ENCODE measurements around the gene C19orf38. TPM values are rescaled to one million over a fixed set of nuclear protein-coding genes. Genes with fewer than 3 reads are reported as not detected.

C19orf38 gene
- total RNA-seq, 1 donor, result under 0.01 TPM

DNA sequence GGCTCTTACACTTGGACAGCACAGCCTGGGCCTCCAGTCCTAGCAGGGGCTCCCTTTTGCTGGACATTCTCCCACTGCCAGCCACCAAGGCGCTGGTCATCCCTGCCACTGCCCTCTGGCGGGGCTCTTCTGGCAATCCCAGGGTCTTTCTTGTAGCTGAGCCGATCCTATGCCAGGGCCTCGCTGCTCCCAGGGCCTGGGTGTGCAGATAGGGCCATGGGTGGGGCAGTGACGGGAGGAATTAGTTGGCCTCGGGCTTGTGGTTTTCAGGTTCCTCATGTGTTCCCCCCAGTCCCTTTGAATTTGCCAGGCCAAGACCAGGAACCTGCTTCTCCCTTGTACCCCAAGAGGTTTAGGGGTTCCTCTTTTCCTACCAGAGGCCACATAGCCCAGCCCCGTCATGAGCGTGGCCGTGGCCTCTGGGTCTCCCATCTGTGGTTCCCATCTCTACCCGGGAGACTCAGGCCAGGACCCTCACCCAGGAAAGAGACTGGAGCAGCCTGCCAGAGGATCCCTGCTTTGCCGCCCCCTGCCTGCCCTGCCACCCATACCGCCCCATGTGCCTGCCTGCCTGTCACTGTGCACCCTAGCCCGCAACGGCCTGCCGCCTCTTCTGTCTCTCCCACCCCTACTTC, 38.4 kb upstream of the C19orf38 start:
- no peak for DNase-seq (ENCODE audit: insufficient read length, low spot score, missing footprints)
- no peak overlapping the region for H3K4me2 ChIP-seq (ENCODE audit: insufficient read depth, low read length)
- peaks cover 18% of the 10 kb centered on the region for H3K4me1 ChIP-seq (ENCODE audit: insufficient read depth, low read length)
- no peak overlapping the region for H3K4me3 ChIP-seq (ENCODE audit: insufficient read depth, low read length)
- no peak overlapping the region for H2AFZ ChIP-seq (ENCODE audit: low read length)
- peaks cover 3% of the 10 kb centered on the region for H4K20me1 ChIP-seq (ENCODE audit: insufficient read depth, low read length)
- H3K27me3 ChIP-seq (ENCODE audit: insufficient read depth, low read length), result no peaks in the 10 kb centered on the region
- H3K9me3 ChIP-seq (ENCODE audit: low read depth, low read length), result no peaks in the 10 kb centered on the region
- H3K79me2 ChIP-seq (ENCODE audit: insufficient read depth, low read length), result peaks cover 12% of the 10 kb centered on the region
- no peak overlapping the region for H3K27ac ChIP-seq (ENCODE audit: low read depth, low read length)
- TF ChIP-seq, protein P1, sequence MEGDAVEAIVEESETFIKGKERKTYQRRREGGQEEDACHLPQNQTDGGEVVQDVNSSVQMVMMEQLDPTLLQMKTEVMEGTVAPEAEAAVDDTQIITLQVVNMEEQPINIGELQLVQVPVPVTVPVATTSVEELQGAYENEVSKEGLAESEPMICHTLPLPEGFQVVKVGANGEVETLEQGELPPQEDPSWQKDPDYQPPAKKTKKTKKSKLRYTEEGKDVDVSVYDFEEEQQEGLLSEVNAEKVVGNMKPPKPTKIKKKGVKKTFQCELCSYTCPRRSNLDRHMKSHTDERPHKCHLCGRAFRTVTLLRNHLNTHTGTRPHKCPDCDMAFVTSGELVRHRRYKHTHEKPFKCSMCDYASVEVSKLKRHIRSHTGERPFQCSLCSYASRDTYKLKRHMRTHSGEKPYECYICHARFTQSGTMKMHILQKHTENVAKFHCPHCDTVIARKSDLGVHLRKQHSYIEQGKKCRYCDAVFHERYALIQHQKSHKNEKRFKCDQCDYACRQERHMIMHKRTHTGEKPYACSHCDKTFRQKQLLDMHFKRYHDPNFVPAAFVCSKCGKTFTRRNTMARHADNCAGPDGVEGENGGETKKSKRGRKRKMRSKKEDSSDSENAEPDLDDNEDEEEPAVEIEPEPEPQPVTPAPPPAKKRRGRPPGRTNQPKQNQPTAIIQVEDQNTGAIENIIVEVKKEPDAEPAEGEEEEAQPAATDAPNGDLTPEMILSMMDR (IDR thresholded peaks at IDR 0.05; ENCODE audit: extremely low read depth, low read depth, low read length), result no peak
- peaks cover 58% of the 10 kb centered on the region for H3K36me3 ChIP-seq (ENCODE audit: insufficient read depth, low read length)

DNA sequence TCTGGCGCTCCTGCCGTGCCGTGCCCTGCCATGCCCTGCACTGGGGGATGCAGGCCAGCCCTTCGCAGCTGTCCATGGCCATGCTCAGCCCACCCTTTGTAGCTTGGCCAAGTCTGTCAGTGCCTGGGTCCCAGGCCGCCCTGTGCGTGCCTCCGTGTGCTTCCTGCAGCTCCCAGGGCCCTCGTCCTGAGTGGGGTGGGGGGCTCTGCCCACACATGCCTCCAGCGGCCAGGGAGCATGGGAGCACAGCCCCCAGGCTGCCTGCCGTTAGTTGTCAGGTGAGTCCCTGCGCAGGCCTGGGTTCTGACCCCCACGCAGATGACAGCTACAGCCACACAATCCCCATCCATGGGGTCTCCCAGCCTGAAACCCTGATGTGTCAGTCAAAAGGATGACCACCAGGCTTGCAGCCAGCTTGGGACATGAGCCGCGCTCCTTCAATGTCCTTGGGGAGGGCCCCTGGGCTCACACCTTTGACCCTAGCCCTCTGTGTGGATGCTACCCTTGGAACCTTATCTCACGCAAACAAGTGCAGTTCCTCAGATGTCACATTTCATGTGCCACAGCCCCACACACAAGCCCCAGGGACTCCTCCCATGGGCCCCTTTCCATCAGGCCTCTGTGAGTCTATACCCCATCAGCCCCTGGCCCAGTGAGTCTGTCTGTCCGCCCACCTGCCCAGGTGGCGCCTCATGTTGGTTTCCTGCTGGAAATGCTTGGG, 36.7 kb upstream of the C19orf38 start:
- Histone ChIP-seq H3K27me3 (ENCODE audit: insufficient read depth, low read length) (no peaks in the 10 kb centered on the region), H3K36me3 (ENCODE audit: insufficient read depth, low read length) (peaks cover 57% of the 10 kb centered on the region), H3K27ac (ENCODE audit: low read depth, low read length) (peak overlapping the region; percentile 53), H2AFZ (ENCODE audit: low read length) (no peak overlapping the region), H3K79me2 (ENCODE audit: insufficient read depth, low read length) (peaks cover 30% of the 10 kb centered on the region), H3K4me1 (ENCODE audit: insufficient read depth, low read length) (peaks cover 36% of the 10 kb centered on the region), H4K20me1 (ENCODE audit: insufficient read depth, low read length) (peaks cover 12% of the 10 kb centered on the region), H3K9me3 (ENCODE audit: low read depth, low read length) (no peaks in the 10 kb centered on the region), H3K4me3 (ENCODE audit: insufficient read depth, low read length) (no peak overlapping the region), H3K4me2 (ENCODE audit: insufficient read depth, low read length) (no peak overlapping the region)
- peak; percentile 59 for DNase-seq (ENCODE audit: insufficient read length, low spot score, missing footprints)
- TF ChIP-seq, protein P1 (IDR thresholded peaks at IDR 0.05; ENCODE audit: extremely low read depth, low read depth, low read length), result no peak

DNA sequence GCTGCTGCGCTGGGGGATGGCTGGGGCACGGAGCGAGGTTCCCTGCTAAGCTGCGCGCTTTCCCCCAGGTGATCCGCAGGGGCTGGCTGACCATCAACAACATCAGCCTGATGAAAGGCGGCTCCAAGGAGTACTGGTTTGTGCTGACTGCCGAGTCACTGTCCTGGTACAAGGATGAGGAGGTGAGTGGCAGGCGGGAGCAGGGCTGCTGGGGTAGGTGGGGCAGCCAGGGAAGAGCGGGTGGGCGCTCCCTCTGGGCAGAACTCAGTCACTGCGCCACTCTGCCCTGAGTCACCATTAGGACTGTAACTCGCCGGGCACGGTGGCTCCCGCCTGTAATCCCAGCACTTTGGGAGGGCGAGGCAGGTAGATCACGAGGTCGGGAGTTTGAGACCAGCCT, 36.0 kb upstream of the C19orf38 start:
- no peak overlapping the region for H2AFZ ChIP-seq (ENCODE audit: low read length)
- peaks cover 37% of the 10 kb centered on the region for H3K79me2 ChIP-seq (ENCODE audit: insufficient read depth, low read length)
- H3K36me3 ChIP-seq (ENCODE audit: insufficient read depth, low read length), result peaks cover 59% of the 10 kb centered on the region
- peaks cover 12% of the 10 kb centered on the region for H4K20me1 ChIP-seq (ENCODE audit: insufficient read depth, low read length)
- no peaks in the 10 kb centered on the region for H3K9me3 ChIP-seq (ENCODE audit: low read depth, low read length)
- peak overlapping the region; percentile 53 for H3K27ac ChIP-seq (ENCODE audit: low read depth, low read length)
- TF ChIP-seq, protein P1 (IDR thresholded peaks at IDR 0.05; ENCODE audit: extremely low read depth, low read depth, low read length), result no peak
- H3K4me3 ChIP-seq (ENCODE audit: insufficient read depth, low read length), result no peak overlapping the region
- DNase-seq (ENCODE audit: insufficient read length, low spot score, missing footprints), result no peak
- H3K4me1 ChIP-seq (ENCODE audit: insufficient read depth, low read length), result peaks cover 38% of the 10 kb centered on the region
- H3K4me2 ChIP-seq (ENCODE audit: insufficient read depth, low read length), result no peak overlapping the region
- no peaks in the 10 kb centered on the region for H3K27me3 ChIP-seq (ENCODE audit: insufficient read depth, low read length)

DNA sequence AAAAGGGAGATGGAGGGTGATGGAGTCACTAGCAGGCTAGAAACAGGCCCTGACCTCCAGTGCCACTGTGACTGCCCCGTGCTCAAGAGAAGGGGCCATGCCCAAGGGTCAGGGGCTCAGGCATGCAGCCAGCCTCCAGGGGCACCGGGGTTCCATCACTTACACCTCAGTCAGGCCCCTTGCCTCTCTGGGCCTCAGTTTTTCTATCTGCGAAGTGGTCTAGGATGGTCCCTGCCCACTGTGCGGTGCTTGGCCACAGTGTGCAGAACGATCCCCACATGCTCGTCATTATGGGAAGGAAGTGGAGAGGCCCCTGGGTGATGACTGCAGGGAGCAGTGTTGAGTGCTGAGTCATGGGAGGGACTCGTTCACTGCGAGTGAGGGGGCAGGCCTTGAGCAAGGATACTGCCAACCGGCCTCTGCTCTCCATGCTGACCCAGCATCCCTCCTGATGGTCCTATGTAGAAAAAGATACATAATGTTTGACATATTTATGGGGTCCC, 35.3 kb upstream of the C19orf38 start:
- peak; percentile 98 for DNase-seq (ENCODE audit: insufficient read length, low spot score, missing footprints)
- TF ChIP-seq, protein P1 (IDR thresholded peaks at IDR 0.05; ENCODE audit: extremely low read depth, low read depth, low read length), result no peak
- no peaks in the 10 kb centered on the region for H3K9me3 ChIP-seq (ENCODE audit: low read depth, low read length)
- no peak overlapping the region for H2AFZ ChIP-seq (ENCODE audit: low read length)
- H4K20me1 ChIP-seq (ENCODE audit: insufficient read depth, low read length), result peaks cover 12% of the 10 kb centered on the region
- peak overlapping the region; percentile 97 for H3K27ac ChIP-seq (ENCODE audit: low read depth, low read length)
- H3K4me2 ChIP-seq (ENCODE audit: insufficient read depth, low read length), result peak overlapping the region; percentile 44
- H3K36me3 ChIP-seq (ENCODE audit: insufficient read depth, low read length), result peaks cover 59% of the 10 kb centered on the region
- H3K79me2 ChIP-seq (ENCODE audit: insufficient read depth, low read length), result peaks cover 39% of the 10 kb centered on the region
- H3K27me3 ChIP-seq (ENCODE audit: insufficient read depth, low read length), result no peaks in the 10 kb centered on the region
- H3K4me3 ChIP-seq (ENCODE audit: insufficient read depth, low read length), result peak overlapping the region; percentile 15
- H3K4me1 ChIP-seq (ENCODE audit: insufficient read depth, low read length), result peaks cover 40% of the 10 kb centered on the region
